ENCODE data around the gene MTUS2.

Gene MTUS2

GRCh38 chr13:28859717-28860116, 39.6 kb downstream of the MTUS2 start:
- no peak for FAIRE-seq

GRCh38 chr13:28864544-28864943, 44.4 kb downstream of the MTUS2 start:
- no peak for FAIRE-seq

- FAIRE-seq = no peak
These were observed 45.1 kb downstream of the MTUS2 start for GRCh38 chr13:28865149-28865744.

- no peak for FAIRE-seq
These were observed 45.8 kb downstream of the MTUS2 start for GRCh38 chr13:28865951-28866350.

- no peak for FAIRE-seq
These were observed 46.8 kb downstream of the MTUS2 start for GRCh38 chr13:28866932-28867331.

GRCh38 chr13:28867564-28867963, 47.4 kb downstream of the MTUS2 start:
- FAIRE-seq = no peak

- FAIRE-seq = no peak
These were observed 52.5 kb downstream of the MTUS2 start for GRCh38 chr13:28872427-28873176.

- no peak for FAIRE-seq
These were observed 55.9 kb downstream of the MTUS2 start for GRCh38 chr13:28875846-28876615.

- no peak for FAIRE-seq
These were observed 57.3 kb downstream of the MTUS2 start for GRCh38 chr13:28877408-28877807.

GRCh38 chr13:28885181-28885580, 65.0 kb downstream of the MTUS2 start:
- FAIRE-seq = no peak

GRCh38 chr13:28889086-28889732, 69.1 kb downstream of the MTUS2 start:
- FAIRE-seq = no peak

- no peak for FAIRE-seq
These were observed 70.6 kb downstream of the MTUS2 start for GRCh38 chr13:28890712-28891111.

GRCh38 chr13:28918030-28918429, 97.9 kb downstream of the MTUS2 start:
- FAIRE-seq = no peak

- FAIRE-seq = no peak
These were observed 102.2 kb downstream of the MTUS2 start for GRCh38 chr13:28922341-28922740.

GRCh38 chr13:28935104-28935503, 115.0 kb downstream of the MTUS2 start:
- FAIRE-seq = no peak

GRCh38 chr13:28942906-28943305, 122.8 kb downstream of the MTUS2 start:
- FAIRE-seq = no peak

GRCh38 chr13:28953714-28954418, 133.7 kb downstream of the MTUS2 start:
- no peak for FAIRE-seq

- FAIRE-seq = no peak
These were observed 134.2 kb downstream of the MTUS2 start for GRCh38 chr13:28954419-28954725.

GRCh38 chr13:28954810-28955209, 134.7 kb downstream of the MTUS2 start:
- no peak for FAIRE-seq

GRCh38 chr13:28955264-28955966, 135.3 kb downstream of the MTUS2 start:
- FAIRE-seq = no peak

- FAIRE-seq = no peak
These were observed 137.9 kb downstream of the MTUS2 start for GRCh38 chr13:28958018-28958417.

GRCh38 chr13:28958441-28958840, 138.3 kb downstream of the MTUS2 start:
- FAIRE-seq = no peak

Measured in G401.6 (cell line).